ENCODE data around the gene KCNJ14.

- no peak for TF ChIP-seq CTCF (IDR thresholded peaks at IDR 0.05; ENCODE audit: insufficient read depth, low read length, poor library complexity, severe bottlenecking)
- no peak for TF ChIP-seq EZH2phosphoT487 (conservative IDR thresholded peaks at IDR 0.05; ENCODE audit: low read length)
These were observed 55.3 kb downstream of the KCNJ14 start for GRCh38 chr19:48510421-48511268.

All from SU-DHL-6 (cell line).